GM18499 (cell line): ENCODE measurements around the gene CASD1.
A peak's percentile ranks its signal among the peaks of the same experiment; 100 is the strongest.

Experiments
- ATAC-seq: cut with Tn5 transposase; IDR thresholded peaks from one replicate; pipeline ENCODE4 v1.9.1; 2021; ENCODE audit warnings: moderate number of reproducible peaks; ENCODE audit not compliant: insufficient read depth, unreplicated experiment

The CASD1 gene

GRCh38 chr7:94509264-94509886 lies at the start of gene CASD1:
Gene CASD1, plus strand, starts transcription at chr7:94509809. Its CDS starts 276 bp downstream, at chr7:94510085.
- ATAC-seq = peak; percentile 25

GRCh38 chr7:94466516-94466915 lies 43.1 kb upstream of the CASD1 start:
- no peak for ATAC-seq

GRCh38 chr7:94471604-94472003 lies 38.0 kb upstream of the CASD1 start:
- no peak for ATAC-seq

GRCh38 chr7:94472608-94473007 lies 37.0 kb upstream of the CASD1 start:
- ATAC-seq = no peak

- ATAC-seq = no peak
Measured at GRCh38 chr7:94476251-94476840, 33.3 kb upstream of the CASD1 start.

GRCh38 chr7:94477878-94478277 lies 31.7 kb upstream of the CASD1 start:
- ATAC-seq = no peak

GRCh38 chr7:94478648-94479214 lies 30.9 kb upstream of the CASD1 start:
- no peak for ATAC-seq

- no peak for ATAC-seq
Measured at GRCh38 chr7:94481279-94481678, 28.3 kb upstream of the CASD1 start.

GRCh38 chr7:94482796-94483195 lies 26.8 kb upstream of the CASD1 start:
- no peak for ATAC-seq

GRCh38 chr7:94483843-94484242 lies 25.8 kb upstream of the CASD1 start:
- ATAC-seq = no peak

GRCh38 chr7:94486216-94486615 lies 23.4 kb upstream of the CASD1 start:
- ATAC-seq = no peak

GRCh38 chr7:94491410-94491809 lies 18.2 kb upstream of the CASD1 start:
- ATAC-seq = no peak

GRCh38 chr7:94492601-94493000 lies 17.0 kb upstream of the CASD1 start:
- ATAC-seq = peak; percentile 98

- ATAC-seq = no peak
Measured at GRCh38 chr7:94497874-94498670, 11.5 kb upstream of the CASD1 start.

GRCh38 chr7:94498918-94499317 lies 10.7 kb upstream of the CASD1 start:
- no peak for ATAC-seq

GRCh38 chr7:94507462-94507861 lies 2.1 kb upstream of the CASD1 start:
- ATAC-seq = no peak

GRCh38 chr7:94507962-94508361 lies 1.6 kb upstream of the CASD1 start:
- ATAC-seq = no peak

GRCh38 chr7:94509887-94510581 lies 425 bp downstream of the CASD1 start:
- peak; percentile 56 for ATAC-seq

GRCh38 chr7:94510582-94511496 lies 1.2 kb downstream of the CASD1 start:
- peak; percentile 5 for ATAC-seq

- ATAC-seq = no peak
Measured at GRCh38 chr7:94511718-94512117, 2.1 kb downstream of the CASD1 start.
